Mammary epithelial cell (primary cell): ENCODE results near the gene ATP5IF1.

Source experiments
- CTCF ChIP-seq, 2 donors: IDR thresholded peaks in 1 of 2; conservative IDR thresholded peaks in 1 of 2; 2 replicates each; pipeline ENCODE4 v1.5.1; 2011 to 2012; ENCODE audit warnings: inconsistent platforms in 2 of 2, low read length in 2 of 2, mild to moderate bottlenecking in 2 of 2, control low read depth in 1 of 2, low read depth in 1 of 2; ENCODE audit not compliant: insufficient read depth in 1 of 2; ENCODE audit errors: extremely low read depth in 1 of 2
- EZH2 ChIP-seq: IDR thresholded peaks from 2 replicates; pipeline ENCODE4 v1.6.1; 2012; ENCODE audit warnings: low read length, inconsistent platforms, borderline replicate concordance

- TF ChIP-seq CTCF (conservative IDR thresholded peaks at IDR 0.05 in 1 of 2, IDR thresholded peaks at IDR 0.05 in 1 of 2; ENCODE audit: extremely low read depth in 1 of 2, insufficient read depth in 1 of 2, low read depth in 1 of 2, low read length in 2 of 2) (no peak), EZH2 (no peak)
These were observed 2.7 kb upstream of the ATP5IF1 start for GRCh38 chr1:28233264-28233606.
